Fibroblast of peridontal ligament (primary cell): Measurements from ENCODE around the gene NXPH3.
"Not testable (repeated sequence)": the region's sequence is repeated elsewhere in the genome, so short reads cannot be mapped to it uniquely, and the experiment has no call there.

Source experiments
- DNase-seq: peaks from one replicate; pipeline ENCODE4 v3.0.0-alpha.2; 2010; ENCODE audit errors: extremely low read depth

Gene NXPH3

GRCh38 chr17:49575679-49576087, at the start of gene NXPH3:
Gene NXPH3, plus strand, starts transcription at chr17:49575871. Its CDS starts 349 bp downstream, at chr17:49576220.
- DNase-seq = no peak

- DNase-seq = no peak
Observed at GRCh38 chr17:49527927-49528651, 47.6 kb upstream of the NXPH3 start.

GRCh38 chr17:49528966-49529365, 46.7 kb upstream of the NXPH3 start:
- DNase-seq = no peak

GRCh38 chr17:49530118-49530517, 45.6 kb upstream of the NXPH3 start:
- no peak for DNase-seq

- no peak for DNase-seq
Observed at GRCh38 chr17:49543860-49544259, 31.8 kb upstream of the NXPH3 start.

GRCh38 chr17:49545007-49545660, 30.5 kb upstream of the NXPH3 start:
- DNase-seq = no peak

- no peak for DNase-seq
Observed at GRCh38 chr17:49545806-49546545, 29.7 kb upstream of the NXPH3 start.

- DNase-seq = no peak
Observed at GRCh38 chr17:49546546-49547535, 28.8 kb upstream of the NXPH3 start.

- peak; percentile 5 for DNase-seq
Observed at GRCh38 chr17:49547566-49547965, 28.1 kb upstream of the NXPH3 start.

- no peak for DNase-seq
Observed at GRCh38 chr17:49548051-49548505, 27.6 kb upstream of the NXPH3 start.

GRCh38 chr17:49548506-49549310, 27.0 kb upstream of the NXPH3 start:
- peak; percentile 38 for DNase-seq

GRCh38 chr17:49549311-49549605, 26.4 kb upstream of the NXPH3 start:
- DNase-seq = no peak

- no peak for DNase-seq
Observed at GRCh38 chr17:49549691-49550678, 25.7 kb upstream of the NXPH3 start.

- not testable (repeated sequence) for DNase-seq
Observed at GRCh38 chr17:49550764-49551163, 24.9 kb upstream of the NXPH3 start.

GRCh38 chr17:49551221-49552069, 24.2 kb upstream of the NXPH3 start:
- no peak for DNase-seq

- DNase-seq = no peak
Observed at GRCh38 chr17:49552070-49552751, 23.5 kb upstream of the NXPH3 start.

- no peak for DNase-seq
Observed at GRCh38 chr17:49553676-49554335, 21.9 kb upstream of the NXPH3 start.
